Activated T-helper 9 cell treated with anti-CD3 and anti-CD28 coated beads, Interleukin-2, amount 50 U/mL, for 16 hours (primary cell): Measurements from ENCODE around the gene CALCA.

Experiments
- DNase-seq: peaks from one replicate; pipeline ENCODE4 v3.0.0-alpha.2; 2020; ENCODE audit warnings: low read depth

The CALCA gene

GRCh38 chr11:14942745-14943144 is 29.4 kb downstream of the CALCA start:
- no peak for DNase-seq

GRCh38 chr11:14938936-14939335 is 33.2 kb downstream of the CALCA start:
- no peak for DNase-seq

GRCh38 chr11:14934641-14935351 is 37.4 kb downstream of the CALCA start:
- no peak for DNase-seq

GRCh38 chr11:14932447-14932846 is 39.7 kb downstream of the CALCA start:
- no peak for DNase-seq

GRCh38 chr11:14930369-14930768 is 41.8 kb downstream of the CALCA start:
- DNase-seq: no peak

- DNase-seq: no peak
These were observed 45.0 kb downstream of the CALCA start for GRCh38 chr11:14927146-14927545.

- DNase-seq: no peak
These were observed 47.8 kb downstream of the CALCA start for GRCh38 chr11:14924318-14924717.
